Large intestine (tissue), 3 donors: ENCODE results near the gene CCDC30. TPM values are rescaled to one million over a fixed set of nuclear protein-coding genes. Genes with fewer than 3 reads are reported as not detected.
A peak's percentile ranks its signal among the peaks of the same experiment; 100 is the strongest.
"Not testable (repeated sequence)": the region's sequence is repeated elsewhere in the genome, so short reads cannot be mapped to it uniquely, and the experiment has no call there.

Experiments
- DNase-seq, 2 donors: peaks; one replicate each; pipeline versions ENCODE4 v3.0.0 to v3.0.0-alpha.2; 2013
- H3K27ac ChIP-seq: one replicate; pipeline ENCODE4 v1.5.1; 2013; ENCODE audit warnings: low read length
- H3K27me3 ChIP-seq: 2 replicates; pipeline ENCODE4 v1.6.1; 2013; ENCODE audit warnings: low read length; ENCODE audit not compliant: control insufficient read depth, insufficient read depth
- H3K36me3 ChIP-seq: 2 replicates; pipeline ENCODE4 v1.6.1; 2013; ENCODE audit warnings: low read length; ENCODE audit not compliant: control insufficient read depth, insufficient read depth
- H3K4me1 ChIP-seq: one replicate; pipeline ENCODE4 v1.6.1; 2013; ENCODE audit warnings: low read length; ENCODE audit not compliant: control insufficient read depth, insufficient read depth
- H3K4me3 ChIP-seq: one replicate; pipeline ENCODE4 v1.5.1; 2013; ENCODE audit warnings: low read length
- H3K9me3 ChIP-seq: one replicate; pipeline ENCODE4 v1.6.1; 2013; ENCODE audit warnings: mild to moderate bottlenecking, low read depth, low read length, moderate library complexity; ENCODE audit not compliant: control insufficient read depth
- WGBS: methylation state at CpG from one replicate; pipeline ENCODE4 v1.1.5; 2013; ENCODE audit warnings: low lambda C conversion rate; ENCODE audit not compliant: insufficient coverage; 5-methylcytosine and 5-hydroxymethylcytosine counted together
- polyA plus RNA-seq: library from polyadenylated mRNA; unstranded; fragments of 120-200 nt; gene quantifications from one replicate; pipeline ENCODE4 v1.2.1, GENCODE V29; 2013

The CCDC30 gene
- polyA plus RNA-seq, 1 donor = 5.0 TPM

GRCh38 chr1:42576935-42577334 lies 113.8 kb downstream of the CCDC30 start:
- Histone ChIP-seq H3K36me3 (no peaks in the 10 kb centered on the region), H3K4me1 (no peaks in the 10 kb centered on the region), H3K27ac (peak overlapping the region; percentile 24), H3K4me3 (no peak overlapping the region), H3K27me3 (no peaks in the 10 kb centered on the region), H3K9me3 (no peaks in the 10 kb centered on the region)
- WGBS = no CpG with 5 or more reads among the region's 1 CpG
- peak; percentile 11 to 19 for DNase-seq

DNA sequence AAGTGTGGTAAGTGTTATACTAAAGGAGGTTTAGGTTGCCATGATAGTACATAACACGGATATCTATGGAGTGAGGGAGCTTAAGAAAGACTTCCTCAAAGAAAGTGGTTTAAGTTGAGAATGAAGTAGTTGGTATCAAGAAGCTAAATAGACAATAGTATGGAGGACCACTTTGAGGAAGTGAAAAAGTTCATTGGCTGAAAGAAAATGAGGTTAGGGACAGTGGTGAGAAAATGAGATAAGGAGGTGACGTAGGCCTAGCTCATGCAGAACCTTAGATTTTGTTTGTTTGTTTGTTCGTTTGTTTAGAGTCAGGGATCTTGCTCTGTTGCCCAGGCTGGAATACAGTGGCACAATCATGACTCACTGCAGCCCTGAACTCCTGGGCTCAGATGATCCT lies 122.9 kb downstream of the CCDC30 start:
- H3K36me3 ChIP-seq = peaks cover 2% of the 10 kb centered on the region
- H3K27ac ChIP-seq = no peak overlapping the region
- no peaks in the 10 kb centered on the region for H3K27me3 ChIP-seq
- WGBS = 40% methylated on average over 1 of the region's 3 CpGs
- peaks cover 6% of the 10 kb centered on the region for H3K9me3 ChIP-seq
- H3K4me3 ChIP-seq = no peak overlapping the region
- no peak for DNase-seq
- H3K4me1 ChIP-seq = no peaks in the 10 kb centered on the region

DNA sequence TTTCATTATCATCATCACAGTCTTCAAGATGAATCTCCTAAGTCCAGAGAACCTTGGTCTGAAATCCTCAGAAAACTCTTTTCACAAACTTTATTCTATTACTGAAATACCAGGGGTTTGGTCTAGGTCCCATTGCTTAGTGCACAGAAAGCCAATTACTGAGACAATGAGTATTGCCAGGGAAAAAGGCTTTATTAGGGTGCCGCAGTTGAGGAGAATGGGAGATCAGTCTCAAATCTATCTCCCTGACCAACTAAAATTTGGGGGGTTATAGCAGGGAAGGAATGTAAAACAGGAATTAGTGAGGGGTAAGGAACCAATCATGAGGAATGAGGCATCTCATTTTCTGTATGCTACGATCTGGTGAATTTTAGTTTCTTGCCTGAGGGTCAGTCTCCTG lies 124.7 kb downstream of the CCDC30 start:
- peaks cover 6% of the 10 kb centered on the region for H3K9me3 ChIP-seq
- H3K4me3 ChIP-seq = no peak overlapping the region
- 100% methylated on average over 1 of the region's 2 CpGs for WGBS
- no peak for DNase-seq
- H3K36me3 ChIP-seq = peaks cover 2% of the 10 kb centered on the region
- no peak overlapping the region for H3K27ac ChIP-seq
- H3K4me1 ChIP-seq = no peaks in the 10 kb centered on the region
- H3K27me3 ChIP-seq = no peaks in the 10 kb centered on the region

GRCh38 chr1:42592811-42593210 lies 129.7 kb downstream of the CCDC30 start:
- H3K27me3 ChIP-seq = no peaks in the 10 kb centered on the region
- no peaks in the 10 kb centered on the region for H3K9me3 ChIP-seq
- 100% methylated on average over 1 of the region's 3 CpGs for WGBS
- no peaks in the 10 kb centered on the region for H3K4me1 ChIP-seq
- no peak overlapping the region for H3K4me3 ChIP-seq
- DNase-seq = no peak
- peaks cover 2% of the 10 kb centered on the region for H3K36me3 ChIP-seq
- H3K27ac ChIP-seq = no peak overlapping the region

GRCh38 chr1:42593486-42594100 lies 130.5 kb downstream of the CCDC30 start:
- 60% methylated on average over 1 of the region's 2 CpGs for WGBS
- peak in 1 of 2 donors; percentile 26 for DNase-seq
- H3K36me3 ChIP-seq = peaks cover 2% of the 10 kb centered on the region

DNA sequence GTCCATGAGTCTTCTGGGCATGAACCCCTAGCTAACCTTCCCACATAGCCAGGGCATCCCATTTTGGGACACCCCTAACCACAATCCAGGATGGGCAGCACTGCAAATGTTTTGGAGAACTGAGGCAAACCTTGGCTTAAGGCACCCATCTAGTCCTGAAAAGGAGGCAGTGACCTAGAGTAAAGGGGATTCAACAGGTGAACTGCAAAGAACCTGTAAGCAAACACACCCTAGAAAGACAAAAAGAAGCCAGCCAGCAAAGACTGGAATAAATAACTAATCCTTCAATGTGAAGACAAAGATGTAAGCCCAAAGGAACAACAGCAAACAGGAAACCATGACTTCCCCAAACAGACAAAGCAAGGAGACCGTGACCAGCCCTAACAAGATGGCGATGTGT lies 138.4 kb downstream of the CCDC30 start:
- Histone ChIP-seq H3K4me3 (no peak overlapping the region), H3K27me3 (no peaks in the 10 kb centered on the region), H3K4me1 (no peaks in the 10 kb centered on the region), H3K27ac (no peak overlapping the region), H3K9me3 (no peaks in the 10 kb centered on the region), H3K36me3 (no peaks in the 10 kb centered on the region)
- no peak for DNase-seq
- WGBS = no CpG with 5 or more reads among the region's 2 CpGs

More at GRCh38 chr1:42593486-42594100, 130.5 kb downstream of the CCDC30 start:
- H3K9me3 ChIP-seq = no peaks in the 10 kb centered on the region
- H3K4me3 ChIP-seq = no peak overlapping the region
- no peaks in the 10 kb centered on the region for H3K27me3 ChIP-seq
- no peaks in the 10 kb centered on the region for H3K4me1 ChIP-seq
- H3K27ac ChIP-seq = no peak overlapping the region

DNA sequence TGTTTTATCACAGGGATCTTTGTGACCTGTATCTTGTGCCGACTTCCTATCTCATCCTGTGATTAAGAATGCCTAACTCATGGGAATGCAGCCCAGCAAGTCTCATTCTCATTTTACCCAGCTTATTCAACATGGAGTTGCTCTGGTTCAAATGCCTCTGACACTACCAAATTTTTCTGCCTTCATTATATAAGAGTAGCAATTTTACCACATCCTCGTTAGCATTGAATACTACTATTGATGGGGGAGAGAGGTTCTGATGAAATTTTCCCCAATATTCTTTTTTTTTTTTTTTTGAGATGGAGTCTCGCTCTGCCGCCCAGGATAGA lies 150.7 kb downstream of the CCDC30 start:
- no peak overlapping the region for H3K27ac ChIP-seq
- no peaks in the 10 kb centered on the region for H3K4me1 ChIP-seq
- H3K36me3 ChIP-seq = no peaks in the 10 kb centered on the region
- no CpG with 5 or more reads among the region's 4 CpGs for WGBS
- H3K27me3 ChIP-seq = no peaks in the 10 kb centered on the region
- no peaks in the 10 kb centered on the region for H3K9me3 ChIP-seq
- H3K4me3 ChIP-seq = no peak overlapping the region
- DNase-seq = no peak

- Histone ChIP-seq H3K36me3 (no peaks in the 10 kb centered on the region), H3K4me3 (no peak overlapping the region), H3K9me3 (no peaks in the 10 kb centered on the region), H3K4me1 (no peaks in the 10 kb centered on the region), H3K27me3 (no peaks in the 10 kb centered on the region), H3K27ac (no peak overlapping the region)
- 83% methylated on average over 1 of the region's 2 CpGs for WGBS
- no peak for DNase-seq
These were observed 155.8 kb downstream of the CCDC30 start for GRCh38 chr1:42618866-42619265.

DNA sequence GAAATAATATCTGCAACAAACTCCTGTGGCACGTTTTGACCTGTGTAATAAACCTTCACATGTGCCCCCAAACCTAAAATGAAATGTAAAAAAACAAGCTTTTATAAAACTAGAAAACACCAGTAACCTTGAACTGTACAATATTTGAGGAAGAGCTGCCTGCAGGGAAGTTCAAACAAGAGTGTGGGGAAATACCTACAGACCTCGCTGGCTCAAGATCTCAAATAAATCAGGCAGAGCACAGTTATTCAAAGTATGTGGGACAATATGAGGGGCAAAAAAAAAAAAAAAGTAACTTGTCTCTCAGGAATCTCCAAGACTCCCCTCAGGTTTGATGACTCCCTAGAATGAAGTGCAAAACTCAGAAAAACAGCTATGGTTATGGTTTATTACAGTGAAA lies 157.2 kb downstream of the CCDC30 start:
- H3K27me3 ChIP-seq = no peaks in the 10 kb centered on the region
- no peak for DNase-seq
- H3K4me3 ChIP-seq = no peak overlapping the region
- H3K27ac ChIP-seq = no peak overlapping the region
- no peaks in the 10 kb centered on the region for H3K36me3 ChIP-seq
- H3K9me3 ChIP-seq = no peaks in the 10 kb centered on the region
- no peaks in the 10 kb centered on the region for H3K4me1 ChIP-seq
- WGBS = 60% methylated on average over 1 of the region's 2 CpGs

- not testable (repeated sequence) for H3K27me3 ChIP-seq, H3K4me1 ChIP-seq, H3K9me3 ChIP-seq, H3K27ac ChIP-seq, H3K36me3 ChIP-seq, DNase-seq, H3K4me3 ChIP-seq
- WGBS = 100% methylated on average over 2 of the region's 4 CpGs
These were observed 158.1 kb downstream of the CCDC30 start for GRCh38 chr1:42621180-42621579.

GRCh38 chr1:42627205-42627604 lies 164.1 kb downstream of the CCDC30 start:
- H3K9me3 ChIP-seq, H3K4me1 ChIP-seq, H3K27ac ChIP-seq, DNase-seq, H3K36me3 ChIP-seq, H3K27me3 ChIP-seq, H3K4me3 ChIP-seq: not testable (repeated sequence)
- 88% methylated on average over 1 of the region's 3 CpGs for WGBS
